Tibial nerve (tissue), 4 donors: Measurements from ENCODE around the gene TPM1. TPM values are rescaled to one million over a fixed set of nuclear protein-coding genes. Genes with fewer than 3 reads are reported as not detected.

Experiments used
- DNase-seq, 2 donors: peaks; one replicate each; pipeline ENCODE4 v3.0.0-alpha.2; 2019; ENCODE audit warnings: low spot score in 2 of 2
- H3K27ac ChIP-seq, 4 donors: fragments of 200-600 bp; sonication (generic) in 3 of 4; one replicate each; pipeline ENCODE4 v1.5.1; 2017 to 2019; ENCODE audit warnings: mild to moderate bottlenecking in 1 of 4
- H3K27me3 ChIP-seq, 2 donors: fragments of 200-600 bp; sonication (generic) in 1 of 2; one replicate each; pipeline versions ENCODE4 v1.5.1 to v1.6.0; 2017 to 2019
- H3K36me3 ChIP-seq, 3 donors: fragments of 200-600 bp; sonication (generic); one replicate each; pipeline ENCODE4 v1.5.1; 2018 to 2019
- H3K4me1 ChIP-seq, 4 donors: fragments of 200-600 bp; sonication (generic) in 3 of 4; one replicate each; pipeline ENCODE4 v1.5.1; 2017 to 2019
- H3K4me3 ChIP-seq, 4 donors: fragments of 200-600 bp; sonication (generic) in 3 of 4; one replicate each; pipeline ENCODE4 v1.5.1; 2017 to 2019; ENCODE audit warnings: mild to moderate bottlenecking in 1 of 4, moderate library complexity in 1 of 4
- H3K9me3 ChIP-seq, 4 donors: fragments of 200-600 bp; sonication (generic) in 3 of 4; one replicate each; pipeline ENCODE4 v1.5.1; 2017 to 2019
- EP300 ChIP-seq, 2 donors: sonication (generic); formaldehyde crosslinking; IDR thresholded peaks; one replicate each; pipeline ENCODE4 v1.6.1; 2017; ENCODE audit warnings: antibody characterized with exemption in 2 of 2, mild to moderate bottlenecking in 1 of 2
- POLR2A ChIP-seq, 2 donors: fragments of 450-650 bp; IDR thresholded peaks; one replicate each; pipeline ENCODE4 v1.6.1; 2017; ENCODE audit warnings: antibody characterized with exemption in 2 of 2, mild to moderate bottlenecking in 2 of 2, moderate library complexity in 2 of 2
- WGBS, 2 donors: methylation state at CpG; one replicate each; pipeline ENCODE4 v1.1.5; 2018; 5-methylcytosine and 5-hydroxymethylcytosine counted together
- total RNA-seq, 4 donors: library from RNA; depleted of rRNA; stranded (reverse); fragments of >200 nt; gene quantifications; one replicate each; pipeline ENCODE4 v1.1.0, GENCODE V29; 2016
- TF ChIP-seq, protein P1 (sequence below), 5 experiments: fragments of 200-600 bp in 3 of 5; fragments of 450-650 bp in 2 of 5; sonication (generic) in 3 of 5; IDR thresholded peaks; one replicate each; pipeline ENCODE4 v1.5.1; 2016 to 2019; ENCODE audit warnings: antibody characterized with exemption in 5 of 5, mild to moderate bottlenecking in 3 of 5, moderate library complexity in 2 of 5

The TPM1 gene
- total RNA-seq, 4 donors from 2014 or later, result 311 to 468 (median 366) TPM

- no peak overlapping the region for H3K4me3 ChIP-seq
- H3K4me1 ChIP-seq, result peaks cover 0 to 83% (median 52%) of the 10 kb centered on the region in 4 donors
- WGBS, 2 donors, result 63% methylated on average over 10 of the region's 10 CpGs
Observed at GRCh38 chr15:63052077-63052841, 9.7 kb downstream of the TPM1 start.

GRCh38 chr15:63052961-63053698 lies 10.6 kb downstream of the TPM1 start:
- no peak overlapping the region for H3K4me3 ChIP-seq
- peaks cover 0 to 20% (median 6%) of the 10 kb centered on the region in 3 donors for H3K36me3 ChIP-seq
- TF ChIP-seq POLR2A (IDR thresholded peaks at IDR 0.05), result no peak
- peak; percentile 51 to 77 for TF ChIP-seq EP300 (IDR thresholded peaks at IDR 0.05)
- H3K27me3 ChIP-seq, result no peaks in the 10 kb centered on the region
- H3K27ac ChIP-seq, result peak overlapping the region; percentile 30 to 90 (median 86)
- DNase-seq, result peak; percentile 58 to 76
- no peaks in the 10 kb centered on the region for H3K9me3 ChIP-seq
- 40 to 51% methylated on average over 7 of the region's 7 CpGs for WGBS, 2 donors
- peaks cover 0 to 76% (median 48%) of the 10 kb centered on the region in 4 donors for H3K4me1 ChIP-seq

More at GRCh38 chr15:63052077-63052841, 9.7 kb downstream of the TPM1 start:
- TF ChIP-seq EP300 (IDR thresholded peaks at IDR 0.05) (no peak), POLR2A (IDR thresholded peaks at IDR 0.05) (no peak)
- TF ChIP-seq, protein P1, sequence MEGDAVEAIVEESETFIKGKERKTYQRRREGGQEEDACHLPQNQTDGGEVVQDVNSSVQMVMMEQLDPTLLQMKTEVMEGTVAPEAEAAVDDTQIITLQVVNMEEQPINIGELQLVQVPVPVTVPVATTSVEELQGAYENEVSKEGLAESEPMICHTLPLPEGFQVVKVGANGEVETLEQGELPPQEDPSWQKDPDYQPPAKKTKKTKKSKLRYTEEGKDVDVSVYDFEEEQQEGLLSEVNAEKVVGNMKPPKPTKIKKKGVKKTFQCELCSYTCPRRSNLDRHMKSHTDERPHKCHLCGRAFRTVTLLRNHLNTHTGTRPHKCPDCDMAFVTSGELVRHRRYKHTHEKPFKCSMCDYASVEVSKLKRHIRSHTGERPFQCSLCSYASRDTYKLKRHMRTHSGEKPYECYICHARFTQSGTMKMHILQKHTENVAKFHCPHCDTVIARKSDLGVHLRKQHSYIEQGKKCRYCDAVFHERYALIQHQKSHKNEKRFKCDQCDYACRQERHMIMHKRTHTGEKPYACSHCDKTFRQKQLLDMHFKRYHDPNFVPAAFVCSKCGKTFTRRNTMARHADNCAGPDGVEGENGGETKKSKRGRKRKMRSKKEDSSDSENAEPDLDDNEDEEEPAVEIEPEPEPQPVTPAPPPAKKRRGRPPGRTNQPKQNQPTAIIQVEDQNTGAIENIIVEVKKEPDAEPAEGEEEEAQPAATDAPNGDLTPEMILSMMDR (IDR thresholded peaks at IDR 0.05), result no peak
- Histone ChIP-seq H3K36me3 (peaks cover 0 to 11% (median 0%) of the 10 kb centered on the region in 3 donors), H3K27me3 (no peaks in the 10 kb centered on the region), H3K27ac (peak overlapping the region; percentile 30 to 90 (median 86)), H3K9me3 (no peaks in the 10 kb centered on the region)
- no peak for DNase-seq

GRCh38 chr15:63054281-63054683 lies 11.7 kb downstream of the TPM1 start:
- Histone ChIP-seq H3K4me1 (peaks cover 0 to 67% (median 48%) of the 10 kb centered on the region in 4 donors), H3K27ac (peak overlapping the region in 3 of 4 donors; percentile 84 to 90 (median 88)), H3K9me3 (no peaks in the 10 kb centered on the region), H3K36me3 (peaks cover 0 to 31% (median 14%) of the 10 kb centered on the region in 3 donors), H3K27me3 (no peaks in the 10 kb centered on the region), H3K4me3 (no peak overlapping the region)
- 72% methylated on average over 4 of the region's 4 CpGs for WGBS, 2 donors
- TF ChIP-seq POLR2A (IDR thresholded peaks at IDR 0.05), result no peak
- TF ChIP-seq EP300 (IDR thresholded peaks at IDR 0.05), result no peak
- DNase-seq, result no peak

DNA sequence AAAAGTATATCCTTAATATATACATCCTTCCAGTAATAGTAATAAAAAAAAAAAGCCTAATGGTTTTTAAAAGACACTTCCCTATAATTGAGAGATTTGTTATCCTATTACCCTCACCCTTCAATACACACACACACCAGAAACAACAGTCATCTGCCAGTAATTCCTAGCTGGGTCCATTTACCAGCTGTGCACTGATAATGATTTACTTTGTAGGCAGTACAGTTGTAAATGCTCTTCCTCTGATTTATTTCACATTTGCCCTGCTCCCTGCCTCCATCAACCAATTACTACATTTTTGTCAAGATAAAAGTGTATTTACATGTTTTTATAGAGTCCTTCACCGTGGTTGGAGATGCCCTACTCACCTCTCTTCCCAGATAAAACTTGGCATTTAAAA lies 12.4 kb downstream of the TPM1 start:
- Histone ChIP-seq H3K27ac (peak overlapping the region in 1 of 4 donors; percentile 17), H3K4me3 (no peak overlapping the region), H3K36me3 (peaks cover 0 to 38% (median 17%) of the 10 kb centered on the region in 3 donors), H3K27me3 (no peaks in the 10 kb centered on the region), H3K9me3 (no peaks in the 10 kb centered on the region), H3K4me1 (peaks cover 0 to 60% (median 46%) of the 10 kb centered on the region in 4 donors)
- TF ChIP-seq EP300 (IDR thresholded peaks at IDR 0.05) (no peak), POLR2A (IDR thresholded peaks at IDR 0.05) (no peak)
- TF ChIP-seq, protein P1 (IDR thresholded peaks at IDR 0.05), result no peak
- no peak for DNase-seq
- 64 to 73% methylated on average over 1 of the region's 1 CpG for WGBS, 2 donors

DNA sequence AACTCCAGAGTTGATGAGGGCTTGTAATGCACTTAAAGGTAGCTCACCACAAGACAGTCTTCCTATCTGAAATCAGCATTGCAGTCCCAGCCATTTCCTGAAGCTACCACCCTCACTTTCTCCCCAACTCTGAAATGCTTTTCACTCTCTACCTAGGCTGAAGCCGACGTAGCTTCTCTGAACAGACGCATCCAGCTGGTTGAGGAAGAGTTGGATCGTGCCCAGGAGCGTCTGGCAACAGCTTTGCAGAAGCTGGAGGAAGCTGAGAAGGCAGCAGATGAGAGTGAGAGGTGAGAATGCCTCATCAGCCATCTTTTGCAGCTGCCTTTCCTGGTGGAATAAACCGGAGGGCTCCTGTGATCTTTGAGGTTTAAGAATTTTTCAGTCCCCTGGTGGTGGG lies 14.3 kb downstream of the TPM1 start:
- Histone ChIP-seq H3K27ac (peak overlapping the region in 1 of 4 donors; percentile 1), H3K4me1 (peaks cover 0 to 42% (median 31%) of the 10 kb centered on the region in 4 donors), H3K36me3 (peaks cover 2 to 57% (median 30%) of the 10 kb centered on the region in 3 donors), H3K27me3 (no peaks in the 10 kb centered on the region), H3K9me3 (no peaks in the 10 kb centered on the region), H3K4me3 (no peak overlapping the region)
- no peak for DNase-seq
- 57 to 67% methylated on average over 6 of the region's 6 CpGs for WGBS, 2 donors
- TF ChIP-seq, protein P1 (IDR thresholded peaks at IDR 0.05), result no peak
- TF ChIP-seq POLR2A (IDR thresholded peaks at IDR 0.05) (no peak), EP300 (IDR thresholded peaks at IDR 0.05) (no peak)
